ENCODE results near the gene USP3. TPM values are rescaled to one million over a fixed set of nuclear protein-coding genes. Genes with fewer than 3 reads are reported as not detected.

Gene USP3
- polyA plus RNA-seq, 1 of the 3 experiments (the other 2 are of a cell fraction), result 9.3 TPM

DNA sequence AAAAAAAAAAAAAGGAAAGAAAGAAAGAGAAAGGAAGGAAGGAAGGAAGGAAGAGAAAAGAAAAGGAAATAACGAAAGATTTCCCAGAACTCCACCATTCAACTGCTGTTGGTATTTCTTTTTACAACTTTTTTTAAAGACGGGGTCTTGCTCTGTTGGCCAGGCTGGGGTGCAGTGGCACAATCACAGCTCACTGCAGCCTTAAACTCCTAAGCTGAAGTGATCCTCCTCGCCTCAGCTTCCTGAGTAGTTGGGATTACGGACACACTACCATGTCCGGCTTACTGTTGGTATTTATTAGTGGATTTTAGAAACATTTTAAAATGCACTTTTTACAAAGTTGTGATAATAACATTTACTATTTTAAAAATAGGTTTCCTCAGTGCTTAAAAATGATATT lies 15.0 kb upstream of the USP3 start (continued):
- TF ChIP-seq, protein P1, sequence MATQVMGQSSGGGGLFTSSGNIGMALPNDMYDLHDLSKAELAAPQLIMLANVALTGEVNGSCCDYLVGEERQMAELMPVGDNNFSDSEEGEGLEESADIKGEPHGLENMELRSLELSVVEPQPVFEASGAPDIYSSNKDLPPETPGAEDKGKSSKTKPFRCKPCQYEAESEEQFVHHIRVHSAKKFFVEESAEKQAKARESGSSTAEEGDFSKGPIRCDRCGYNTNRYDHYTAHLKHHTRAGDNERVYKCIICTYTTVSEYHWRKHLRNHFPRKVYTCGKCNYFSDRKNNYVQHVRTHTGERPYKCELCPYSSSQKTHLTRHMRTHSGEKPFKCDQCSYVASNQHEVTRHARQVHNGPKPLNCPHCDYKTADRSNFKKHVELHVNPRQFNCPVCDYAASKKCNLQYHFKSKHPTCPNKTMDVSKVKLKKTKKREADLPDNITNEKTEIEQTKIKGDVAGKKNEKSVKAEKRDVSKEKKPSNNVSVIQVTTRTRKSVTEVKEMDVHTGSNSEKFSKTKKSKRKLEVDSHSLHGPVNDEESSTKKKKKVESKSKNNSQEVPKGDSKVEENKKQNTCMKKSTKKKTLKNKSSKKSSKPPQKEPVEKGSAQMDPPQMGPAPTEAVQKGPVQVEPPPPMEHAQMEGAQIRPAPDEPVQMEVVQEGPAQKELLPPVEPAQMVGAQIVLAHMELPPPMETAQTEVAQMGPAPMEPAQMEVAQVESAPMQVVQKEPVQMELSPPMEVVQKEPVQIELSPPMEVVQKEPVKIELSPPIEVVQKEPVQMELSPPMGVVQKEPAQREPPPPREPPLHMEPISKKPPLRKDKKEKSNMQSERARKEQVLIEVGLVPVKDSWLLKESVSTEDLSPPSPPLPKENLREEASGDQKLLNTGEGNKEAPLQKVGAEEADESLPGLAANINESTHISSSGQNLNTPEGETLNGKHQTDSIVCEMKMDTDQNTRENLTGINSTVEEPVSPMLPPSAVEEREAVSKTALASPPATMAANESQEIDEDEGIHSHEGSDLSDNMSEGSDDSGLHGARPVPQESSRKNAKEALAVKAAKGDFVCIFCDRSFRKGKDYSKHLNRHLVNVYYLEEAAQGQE (IDR thresholded peaks at IDR 0.05; ENCODE audit: low read depth, low read length), result no peak
- TF ChIP-seq SIN3A (IDR thresholded peaks at IDR 0.05; ENCODE audit: borderline replicate concordance, low read depth, low read length), result no peak
- no peak for TF ChIP-seq SMC3 (IDR thresholded peaks at IDR 0.05; ENCODE audit: low read depth, low read length)
- TF ChIP-seq, protein P2, sequence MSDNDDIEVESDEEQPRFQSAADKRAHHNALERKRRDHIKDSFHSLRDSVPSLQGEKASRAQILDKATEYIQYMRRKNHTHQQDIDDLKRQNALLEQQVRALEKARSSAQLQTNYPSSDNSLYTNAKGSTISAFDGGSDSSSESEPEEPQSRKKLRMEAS (IDR thresholded peaks at IDR 0.05; ENCODE audit: low read depth), result no peak
- TF ChIP-seq RAD21 (IDR thresholded peaks at IDR 0.05; ENCODE audit: low read length), result no peak
- TF ChIP-seq NFIC (IDR thresholded peaks at IDR 0.05; ENCODE audit: borderline replicate concordance), result no peak
- no peak for TF ChIP-seq GABPA (IDR thresholded peaks at IDR 0.05; ENCODE audit: low read depth)

DNA sequence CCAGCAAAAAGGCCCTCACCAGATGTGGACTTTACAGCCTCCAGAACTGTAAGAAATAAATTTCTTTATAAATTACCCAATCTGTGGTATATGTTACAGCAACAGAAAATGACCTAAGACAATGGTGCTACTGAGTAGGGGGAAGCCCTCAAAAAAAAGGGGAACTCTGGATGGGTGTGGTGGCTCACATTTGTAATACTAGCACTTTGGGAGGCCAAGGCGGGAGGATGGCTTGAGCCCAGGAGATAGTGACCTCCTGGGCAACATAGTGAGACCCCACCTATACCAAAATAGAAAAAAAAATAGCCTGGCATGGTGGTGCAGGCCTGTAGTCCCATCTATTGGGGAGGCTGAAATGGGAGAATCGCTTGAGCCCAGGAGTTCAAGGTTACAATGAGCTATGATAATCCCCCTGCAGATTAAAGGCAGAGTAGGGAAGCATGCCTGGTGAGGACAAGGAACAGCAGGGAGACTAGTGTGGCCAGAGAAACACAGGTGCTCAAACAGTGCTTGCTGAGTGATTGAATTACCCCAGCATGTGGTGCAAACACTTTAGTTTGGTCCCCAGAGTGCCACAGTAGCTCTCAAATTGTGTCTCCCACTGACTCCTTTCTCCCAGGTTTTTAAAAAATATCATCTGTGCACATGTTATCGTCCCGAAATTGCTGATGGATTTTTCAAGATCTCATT lies 13.9 kb upstream of the USP3 start:
- 0 out of 4 replicates have a peak, but pooled peaks cover 0 to 3% of the 10 kb centered on the region in 2 experiments for H3K4me1 ChIP-seq (ENCODE audit: control insufficient read depth in 1 of 2, insufficient read depth in 2 of 2, low read depth in 1 of 2, low read length in 1 of 2)
- no peak overlapping the region for H3K4me3 ChIP-seq (ENCODE audit: low read depth in 2 of 2, low read length in 1 of 2)
- no peak for DNase-seq
- no peak overlapping the region for H2AFZ ChIP-seq (ENCODE audit: low read depth)
- 88% methylated on average over 4 of the region's 4 CpGs for WGBS (ENCODE audit: low lambda C conversion rate)
- H4K20me1 ChIP-seq (ENCODE audit: insufficient read depth), result no peaks in the 10 kb centered on the region
- peaks cover 3% of the 10 kb centered on the region for H3F3A ChIP-seq (replicated peaks; ENCODE audit: insufficient read depth)
- H3K4me2 ChIP-seq, result no peak overlapping the region
- no peaks in the 10 kb centered on the region for H3K79me2 ChIP-seq (ENCODE audit: insufficient read depth)
- no peaks in the 10 kb centered on the region for H3K9me3 ChIP-seq
- no peaks in the 10 kb centered on the region for H3K27me3 ChIP-seq (ENCODE audit: insufficient read depth)
- no peak overlapping the region for H3K9ac ChIP-seq
- CTCF ChIA-PET, result interaction anchor here (1.1 kb wide), 2 partner anchors 14 to 24 kb away, joined by 3 to 4 read pairs; partner anchors contain the start of gene USP3
- POLR2A ChIA-PET, result no interaction called here
- H3K27ac ChIP-seq (ENCODE audit: low read depth in 2 of 2, low read length in 1 of 2), result no peak overlapping the region
- no peaks in the 10 kb centered on the region for H3K36me3 ChIP-seq (replicated peaks in 1 of 2; ENCODE audit: control insufficient read depth in 1 of 2, insufficient read depth in 2 of 2, low read length in 1 of 2)
- H3K9me2 ChIP-seq, result no peaks in the 10 kb centered on the region
- TF ChIP-seq, protein P3, sequence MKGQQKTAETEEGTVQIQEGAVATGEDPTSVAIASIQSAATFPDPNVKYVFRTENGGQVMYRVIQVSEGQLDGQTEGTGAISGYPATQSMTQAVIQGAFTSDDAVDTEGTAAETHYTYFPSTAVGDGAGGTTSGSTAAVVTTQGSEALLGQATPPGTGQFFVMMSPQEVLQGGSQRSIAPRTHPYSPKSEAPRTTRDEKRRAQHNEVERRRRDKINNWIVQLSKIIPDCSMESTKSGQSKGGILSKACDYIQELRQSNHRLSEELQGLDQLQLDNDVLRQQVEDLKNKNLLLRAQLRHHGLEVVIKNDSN (IDR thresholded peaks at IDR 0.05; ENCODE audit: borderline replicate concordance, low read depth), result no peak
- no peak for TF ChIP-seq SIN3A (IDR thresholded peaks at IDR 0.05; ENCODE audit: borderline replicate concordance, low read depth, low read length)
- no peak for TF ChIP-seq TCF12 (IDR thresholded peaks at IDR 0.05)
- TF ChIP-seq NFIC (IDR thresholded peaks at IDR 0.05; ENCODE audit: borderline replicate concordance), result no peak
- TF ChIP-seq GATA2 (CRISPR knock-in tag; IDR thresholded peaks at IDR 0.05), result no peak
- no peak for TF ChIP-seq NRF1 (IDR thresholded peaks at IDR 0.05; ENCODE audit: low read depth, low read length)
- no peak for TF ChIP-seq TAF1 (IDR thresholded peaks at IDR 0.05; ENCODE audit: borderline replicate concordance, low read depth, low read length)
- no peak for TF ChIP-seq JUND (IDR thresholded peaks at IDR 0.05)
- no peak for TF ChIP-seq FOXJ3 (CRISPR knock-in tag; IDR thresholded peaks at IDR 0.05)
- TF ChIP-seq FOSL2 (IDR thresholded peaks at IDR 0.05; ENCODE audit: borderline replicate concordance, low read depth), result no peak
- TF ChIP-seq SMC3 (IDR thresholded peaks at IDR 0.05; ENCODE audit: low read depth, low read length), result no peak
- no peak for TF ChIP-seq EP300 (IDR thresholded peaks at IDR 0.05; ENCODE audit: borderline replicate concordance in 1 of 2, low read depth in 1 of 2, low read length in 1 of 2)
- TF ChIP-seq, protein P4, sequence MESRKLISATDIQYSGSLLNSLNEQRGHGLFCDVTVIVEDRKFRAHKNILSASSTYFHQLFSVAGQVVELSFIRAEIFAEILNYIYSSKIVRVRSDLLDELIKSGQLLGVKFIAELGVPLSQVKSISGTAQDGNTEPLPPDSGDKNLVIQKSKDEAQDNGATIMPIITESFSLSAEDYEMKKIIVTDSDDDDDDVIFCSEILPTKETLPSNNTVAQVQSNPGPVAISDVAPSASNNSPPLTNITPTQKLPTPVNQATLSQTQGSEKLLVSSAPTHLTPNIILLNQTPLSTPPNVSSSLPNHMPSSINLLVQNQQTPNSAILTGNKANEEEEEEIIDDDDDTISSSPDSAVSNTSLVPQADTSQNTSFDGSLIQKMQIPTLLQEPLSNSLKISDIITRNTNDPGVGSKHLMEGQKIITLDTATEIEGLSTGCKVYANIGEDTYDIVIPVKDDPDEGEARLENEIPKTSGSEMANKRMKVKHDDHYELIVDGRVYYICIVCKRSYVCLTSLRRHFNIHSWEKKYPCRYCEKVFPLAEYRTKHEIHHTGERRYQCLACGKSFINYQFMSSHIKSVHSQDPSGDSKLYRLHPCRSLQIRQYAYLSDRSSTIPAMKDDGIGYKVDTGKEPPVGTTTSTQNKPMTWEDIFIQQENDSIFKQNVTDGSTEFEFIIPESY (IDR thresholded peaks at IDR 0.05; ENCODE audit: borderline replicate concordance, low read depth), result no peak
- TF ChIP-seq, protein P5, sequence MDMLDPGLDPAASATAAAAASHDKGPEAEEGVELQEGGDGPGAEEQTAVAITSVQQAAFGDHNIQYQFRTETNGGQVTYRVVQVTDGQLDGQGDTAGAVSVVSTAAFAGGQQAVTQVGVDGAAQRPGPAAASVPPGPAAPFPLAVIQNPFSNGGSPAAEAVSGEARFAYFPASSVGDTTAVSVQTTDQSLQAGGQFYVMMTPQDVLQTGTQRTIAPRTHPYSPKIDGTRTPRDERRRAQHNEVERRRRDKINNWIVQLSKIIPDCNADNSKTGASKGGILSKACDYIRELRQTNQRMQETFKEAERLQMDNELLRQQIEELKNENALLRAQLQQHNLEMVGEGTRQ (IDR thresholded peaks at IDR 0.05; ENCODE audit: borderline replicate concordance, low read depth, low read length), result no peak
- TF ChIP-seq, protein P6, sequence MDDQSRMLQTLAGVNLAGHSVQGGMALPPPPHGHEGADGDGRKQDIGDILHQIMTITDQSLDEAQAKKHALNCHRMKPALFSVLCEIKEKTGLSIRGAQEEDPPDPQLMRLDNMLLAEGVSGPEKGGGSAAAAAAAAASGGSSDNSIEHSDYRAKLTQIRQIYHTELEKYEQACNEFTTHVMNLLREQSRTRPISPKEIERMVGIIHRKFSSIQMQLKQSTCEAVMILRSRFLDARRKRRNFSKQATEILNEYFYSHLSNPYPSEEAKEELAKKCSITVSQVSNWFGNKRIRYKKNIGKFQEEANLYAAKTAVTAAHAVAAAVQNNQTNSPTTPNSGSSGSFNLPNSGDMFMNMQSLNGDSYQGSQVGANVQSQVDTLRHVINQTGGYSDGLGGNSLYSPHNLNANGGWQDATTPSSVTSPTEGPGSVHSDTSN (IDR thresholded peaks at IDR 0.05), result no peak
- no peak for TF ChIP-seq ELF1 (IDR thresholded peaks at IDR 0.05)
- TF ChIP-seq, protein P2 (IDR thresholded peaks at IDR 0.05; ENCODE audit: low read depth), result no peak
- TF ChIP-seq CHD2 (IDR thresholded peaks at IDR 0.05; ENCODE audit: low read length, partially characterized antibody), result no peak
- TF ChIP-seq FOXM1 (IDR thresholded peaks at IDR 0.05; ENCODE audit: low read depth), result no peak

Data from SK-N-SH (cell line).